Measurements from ENCODE around the gene BET1L.
"Not testable (repeated sequence)": the region's sequence is repeated elsewhere in the genome, so short reads cannot be mapped to it uniquely, and the experiment has no call there.

- TF ChIP-seq, protein P1, sequence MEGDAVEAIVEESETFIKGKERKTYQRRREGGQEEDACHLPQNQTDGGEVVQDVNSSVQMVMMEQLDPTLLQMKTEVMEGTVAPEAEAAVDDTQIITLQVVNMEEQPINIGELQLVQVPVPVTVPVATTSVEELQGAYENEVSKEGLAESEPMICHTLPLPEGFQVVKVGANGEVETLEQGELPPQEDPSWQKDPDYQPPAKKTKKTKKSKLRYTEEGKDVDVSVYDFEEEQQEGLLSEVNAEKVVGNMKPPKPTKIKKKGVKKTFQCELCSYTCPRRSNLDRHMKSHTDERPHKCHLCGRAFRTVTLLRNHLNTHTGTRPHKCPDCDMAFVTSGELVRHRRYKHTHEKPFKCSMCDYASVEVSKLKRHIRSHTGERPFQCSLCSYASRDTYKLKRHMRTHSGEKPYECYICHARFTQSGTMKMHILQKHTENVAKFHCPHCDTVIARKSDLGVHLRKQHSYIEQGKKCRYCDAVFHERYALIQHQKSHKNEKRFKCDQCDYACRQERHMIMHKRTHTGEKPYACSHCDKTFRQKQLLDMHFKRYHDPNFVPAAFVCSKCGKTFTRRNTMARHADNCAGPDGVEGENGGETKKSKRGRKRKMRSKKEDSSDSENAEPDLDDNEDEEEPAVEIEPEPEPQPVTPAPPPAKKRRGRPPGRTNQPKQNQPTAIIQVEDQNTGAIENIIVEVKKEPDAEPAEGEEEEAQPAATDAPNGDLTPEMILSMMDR (IDR thresholded peaks at IDR 0.05): not testable (repeated sequence)
- not testable (repeated sequence) for TF ChIP-seq POLR2AphosphoS5 (IDR thresholded peaks at IDR 0.05; ENCODE audit: low read depth, low read length); REST (IDR thresholded peaks at IDR 0.05; ENCODE audit: insufficient read depth in 1 of 2, low read depth in 2 of 2, low read length in 1 of 2); SIN3A (IDR thresholded peaks at IDR 0.05; ENCODE audit: borderline replicate concordance, insufficient read depth, low read depth, low read length); TCF7L2 (IDR thresholded peaks at IDR 0.05; ENCODE audit: low read depth, low read length)
Measured at GRCh38 chr11:180242-180641, 27.0 kb downstream of the BET1L start.

Data from Panc1 (cell line).